ENCODE measurements around the gene LCTL. TPM values are rescaled to one million over a fixed set of nuclear protein-coding genes. Genes with fewer than 3 reads are reported as not detected.

The LCTL gene
- total RNA-seq, 1 donor from 2014 or later, result not detected

DNA sequence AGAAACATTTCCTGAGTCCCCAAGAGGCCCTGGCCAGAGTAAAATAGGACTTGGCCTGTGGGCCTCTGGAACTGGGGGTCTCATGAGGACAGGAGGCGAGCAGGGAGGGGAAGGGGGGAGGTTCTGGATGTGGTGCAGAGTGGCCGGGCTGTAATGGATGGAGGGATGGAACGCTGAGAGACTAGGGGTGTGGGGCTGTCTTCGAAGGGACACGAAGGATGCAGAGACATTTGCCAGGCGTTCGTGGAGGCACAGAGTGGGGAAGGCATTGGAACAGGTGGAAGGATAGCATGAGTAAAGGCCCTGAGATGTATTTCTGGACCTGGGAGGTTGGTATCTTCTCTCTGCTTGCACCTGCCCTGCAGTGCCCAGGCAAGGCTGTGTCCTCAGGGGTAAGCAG lies 2.1 kb upstream of the LCTL start:
- Histone ChIP-seq H3K27me3 (ENCODE audit: control insufficient read depth, insufficient read depth, low read length) (no peaks in the 10 kb centered on the region), H3K36me3 (ENCODE audit: control insufficient read depth, insufficient read depth, low read length) (no peaks in the 10 kb centered on the region), H3K4me3 (ENCODE audit: low read depth, low read length) (no peak overlapping the region)
- no peak for DNase-seq (ENCODE audit: low read depth)
- no peak for TF ChIP-seq CTCF (IDR thresholded peaks at IDR 0.05; ENCODE audit: insufficient read depth, low read length, poor library complexity, severe bottlenecking)

- Histone ChIP-seq H3K36me3 (ENCODE audit: control insufficient read depth, insufficient read depth, low read length) (no peaks in the 10 kb centered on the region), H3K4me3 (ENCODE audit: low read depth, low read length) (no peak overlapping the region), H3K27me3 (ENCODE audit: control insufficient read depth, insufficient read depth, low read length) (no peaks in the 10 kb centered on the region)
- no peak for DNase-seq (ENCODE audit: low read depth)
- peak; percentile 65 for TF ChIP-seq CTCF (IDR thresholded peaks at IDR 0.05; ENCODE audit: insufficient read depth, low read length, poor library complexity, severe bottlenecking)
Measured at GRCh38 chr15:66566963-66567531, 1.2 kb upstream of the LCTL start.

DNA sequence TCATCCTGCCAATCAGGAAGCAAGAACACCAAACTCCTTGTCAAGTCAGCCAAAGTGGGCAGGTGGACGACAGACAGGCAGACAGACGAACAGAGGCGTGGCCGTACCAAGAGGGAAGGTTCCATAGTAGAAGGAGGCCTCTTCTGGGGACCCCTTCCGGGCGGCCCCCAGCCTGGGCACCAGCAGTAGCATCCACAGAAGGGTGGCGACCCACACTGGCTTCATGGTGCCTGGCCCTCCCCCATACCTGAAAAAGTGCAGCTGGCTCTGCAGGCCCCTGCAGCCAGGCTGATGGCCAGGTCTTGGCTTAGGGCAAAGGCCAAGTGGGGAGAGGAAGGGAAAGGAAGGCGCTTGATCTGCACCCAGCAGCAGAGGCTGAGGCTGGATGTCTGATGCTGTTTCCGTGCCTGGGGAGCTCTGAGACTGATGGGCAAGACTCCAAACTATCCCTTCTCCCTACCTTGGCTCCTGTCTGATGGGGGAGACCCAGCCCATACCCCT lies 607 bp downstream of the LCTL start:
- DNase-seq (ENCODE audit: low read depth), result no peak
- Histone ChIP-seq H3K27me3 (ENCODE audit: control insufficient read depth, insufficient read depth, low read length) (no peaks in the 10 kb centered on the region), H3K36me3 (ENCODE audit: control insufficient read depth, insufficient read depth, low read length) (no peaks in the 10 kb centered on the region), H3K4me3 (ENCODE audit: low read depth, low read length) (no peak overlapping the region)
- no peak for TF ChIP-seq CTCF (IDR thresholded peaks at IDR 0.05; ENCODE audit: insufficient read depth, low read length, poor library complexity, severe bottlenecking)

- no peak overlapping the region for H3K4me3 ChIP-seq (ENCODE audit: low read depth, low read length)
- no peak for TF ChIP-seq CTCF (IDR thresholded peaks at IDR 0.05; ENCODE audit: insufficient read depth, low read length, poor library complexity, severe bottlenecking)
- DNase-seq (ENCODE audit: low read depth), result no peak
- no peaks in the 10 kb centered on the region for H3K36me3 ChIP-seq (ENCODE audit: control insufficient read depth, insufficient read depth, low read length)
- H3K27me3 ChIP-seq (ENCODE audit: control insufficient read depth, insufficient read depth, low read length), result no peaks in the 10 kb centered on the region
Measured at GRCh38 chr15:66564136-66565041, 1.4 kb downstream of the LCTL start.

DNA sequence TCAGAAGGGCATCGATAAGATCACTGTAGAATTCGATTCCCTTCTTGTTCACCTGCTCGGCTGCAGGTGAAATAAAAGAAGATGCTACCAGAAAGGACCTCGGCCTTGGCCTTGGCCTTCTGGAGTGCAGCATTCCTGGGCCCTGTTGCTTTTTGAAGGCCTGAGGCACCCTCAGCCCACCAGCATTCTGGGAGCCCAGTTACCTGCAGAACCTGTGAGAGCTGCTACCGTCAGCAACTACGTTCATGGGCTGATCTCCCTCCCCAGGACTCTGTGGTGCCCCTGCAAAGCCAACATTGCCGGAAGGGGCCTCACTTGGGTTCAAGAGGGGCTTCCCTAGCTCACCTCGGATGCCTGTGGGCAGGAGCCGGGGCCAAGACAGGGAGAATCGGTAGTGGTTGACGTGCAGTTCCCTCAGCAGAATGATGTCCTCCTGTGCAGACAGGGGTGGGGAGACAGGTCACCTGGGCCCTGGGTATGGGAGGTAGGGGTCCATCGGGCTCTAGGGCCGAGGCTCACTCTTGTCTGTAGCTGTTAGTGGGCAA lies 2.2 kb downstream of the LCTL start:
- H3K27me3 ChIP-seq (ENCODE audit: control insufficient read depth, insufficient read depth, low read length), result no peaks in the 10 kb centered on the region
- TF ChIP-seq CTCF (IDR thresholded peaks at IDR 0.05; ENCODE audit: insufficient read depth, low read length, poor library complexity, severe bottlenecking), result no peak
- H3K4me3 ChIP-seq (ENCODE audit: low read depth, low read length), result no peak overlapping the region
- H3K36me3 ChIP-seq (ENCODE audit: control insufficient read depth, insufficient read depth, low read length), result no peaks in the 10 kb centered on the region
- no peak for DNase-seq (ENCODE audit: low read depth)

All from kidney epithelial cell (primary cell).